CD4-positive, alpha-beta T cell treated with Interferon alpha-2 for 1 hour (primary cell): Measurements from ENCODE around the gene C8B.

Experiments
- DNase-seq, 2 donors: peaks; one replicate each; pipeline ENCODE4 v3.0.0-alpha.2; 2020 to 2022

Gene C8B

DNA sequence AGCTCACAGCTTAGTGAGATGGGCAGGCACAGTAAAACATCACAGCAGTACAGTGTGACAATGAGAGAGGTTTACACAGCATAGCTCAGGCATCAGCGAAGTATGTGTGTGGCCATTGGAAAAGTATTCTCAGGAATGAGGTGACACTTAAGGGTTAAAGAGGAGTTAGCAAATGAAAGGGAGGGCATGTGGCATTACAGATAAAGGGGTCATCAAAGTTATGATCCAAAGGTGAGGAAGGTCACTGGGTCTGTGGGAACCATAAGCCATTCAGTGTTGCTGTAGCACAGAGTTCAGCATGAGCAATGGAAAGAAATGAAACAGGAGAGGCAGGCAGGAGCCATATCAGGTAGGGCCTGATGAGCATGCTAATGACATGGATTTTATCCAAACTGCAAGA is 4.5 kb upstream of the C8B start:
- no peak for DNase-seq

DNA sequence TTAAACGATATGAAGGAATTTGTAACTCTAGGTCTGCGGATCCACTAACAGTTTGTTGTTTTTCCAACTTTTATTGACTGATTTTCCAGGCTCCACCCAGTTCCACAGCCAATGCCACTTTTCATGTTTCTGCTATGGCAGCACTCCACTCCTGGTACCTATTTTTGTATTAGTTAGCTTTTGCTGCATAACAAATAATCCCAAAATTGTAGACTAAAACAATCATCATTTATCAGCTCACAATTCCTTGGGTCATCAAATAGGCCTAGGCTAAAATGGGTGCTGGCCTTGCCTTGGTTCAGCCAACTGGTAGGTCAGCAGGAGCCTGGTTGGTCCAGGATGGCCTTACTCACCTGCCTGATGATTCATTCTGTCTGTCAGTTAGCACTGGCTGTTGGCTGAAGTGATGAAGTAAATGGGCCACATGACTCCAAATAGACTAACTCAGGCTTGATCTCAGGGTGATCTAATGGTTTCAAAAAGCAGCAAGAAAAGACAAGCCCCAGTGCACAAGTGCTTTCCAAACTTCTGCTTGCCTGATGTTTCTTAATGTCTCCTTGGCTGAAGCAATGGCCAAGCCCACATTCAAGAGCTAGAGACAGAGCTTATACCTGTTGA is 3.2 kb upstream of the C8B start:
- no peak for DNase-seq

GRCh38 chr1:56967900-56968832 is 2.4 kb upstream of the C8B start:
- no peak for DNase-seq

DNA sequence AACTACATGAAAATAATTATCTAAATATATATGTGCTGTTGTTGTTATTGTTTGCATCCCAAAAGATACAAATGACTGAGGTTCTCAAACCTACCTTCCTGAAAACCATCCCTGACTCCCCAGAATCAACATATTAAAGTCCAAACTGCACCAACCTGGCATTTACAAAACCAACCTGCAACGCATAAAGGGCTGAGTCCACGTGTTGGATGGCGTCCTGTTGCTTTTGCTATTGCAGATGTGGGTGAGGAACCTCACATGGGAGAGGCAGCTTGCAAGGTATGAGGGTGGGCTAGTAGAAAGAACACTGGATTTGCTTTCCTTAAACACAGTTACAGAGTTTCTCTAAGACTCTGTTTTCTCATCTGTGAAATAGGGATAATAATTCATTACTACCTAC is 1.5 kb upstream of the C8B start:
- no peak for DNase-seq

DNA sequence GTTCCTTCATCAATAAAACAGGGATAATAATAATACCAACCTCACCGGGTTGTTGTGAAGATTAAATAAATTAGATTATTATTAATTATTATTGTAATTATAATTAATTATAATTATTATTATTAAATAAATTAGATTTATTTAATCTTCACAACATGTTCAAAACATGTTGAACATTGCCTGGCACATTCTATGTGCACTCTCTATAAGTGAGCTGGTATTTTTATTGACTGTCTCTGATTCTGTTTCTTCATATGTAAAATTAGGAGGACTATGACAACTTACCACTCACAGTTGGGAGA is 834 bp upstream of the C8B start:
- DNase-seq, result no peak

DNA sequence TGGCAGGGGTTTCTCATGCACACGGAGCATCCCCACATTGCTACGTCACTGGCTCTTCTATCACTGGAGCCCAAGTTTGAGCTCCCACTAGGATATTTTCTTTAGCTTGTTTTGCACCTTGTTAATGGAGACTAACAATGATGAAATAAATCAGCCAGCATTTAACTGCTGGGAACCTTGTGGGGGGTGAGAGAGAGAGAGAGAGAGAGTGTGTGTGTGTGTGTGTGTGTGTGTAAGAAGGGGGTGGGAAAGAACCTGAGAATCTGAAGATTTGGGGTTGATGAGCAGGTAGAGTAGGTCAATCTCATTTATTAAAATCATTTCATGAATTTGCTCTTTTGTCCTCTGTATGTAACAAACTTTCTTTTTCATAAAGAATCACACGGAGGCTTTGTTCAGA is 624 bp downstream of the C8B start:
- no peak for DNase-seq

GRCh38 chr1:56964349-56965017 is 1.3 kb downstream of the C8B start:
- no peak for DNase-seq

DNA sequence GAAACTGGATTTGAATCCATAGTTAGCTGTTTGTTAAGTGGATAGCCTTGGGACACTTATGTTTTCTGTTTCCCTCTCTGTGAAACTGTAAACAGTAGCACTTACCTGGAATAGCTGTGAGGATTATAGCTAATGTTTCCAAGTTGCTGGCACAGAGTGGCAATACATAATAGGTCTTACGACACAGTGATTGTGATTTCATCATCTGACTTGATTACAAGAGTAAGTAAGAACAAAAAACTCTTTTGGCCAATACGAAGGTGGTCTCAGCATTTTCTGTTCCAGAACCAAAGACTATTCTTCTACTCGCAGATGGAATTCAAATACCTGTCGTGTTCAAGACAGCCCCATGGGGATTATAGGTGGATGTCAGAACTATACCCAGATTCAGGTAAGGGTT is 2.1 kb downstream of the C8B start:
- no peak for DNase-seq

DNA sequence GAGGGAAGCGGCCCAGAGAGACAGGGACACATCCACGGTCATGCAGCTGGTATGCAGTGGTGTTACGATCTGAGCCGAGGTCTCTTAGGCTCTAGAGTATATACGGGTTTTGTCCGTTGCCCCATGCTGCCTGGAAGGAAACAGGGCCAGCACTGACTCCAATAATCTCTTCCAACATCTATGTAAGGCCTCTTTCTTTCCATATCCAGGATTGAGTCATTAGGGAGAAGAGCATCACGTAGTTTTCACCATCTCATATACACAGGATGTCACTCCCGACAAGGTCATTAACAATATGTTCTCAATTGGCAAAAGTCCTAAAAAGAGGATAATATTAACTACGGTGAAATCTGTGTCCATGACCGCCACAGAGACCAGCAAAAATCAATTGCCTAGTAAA is 4.4 kb downstream of the C8B start:
- no peak for DNase-seq

GRCh38 chr1:56958526-56958925 is 7.3 kb downstream of the C8B start:
- DNase-seq, result no peak

DNA sequence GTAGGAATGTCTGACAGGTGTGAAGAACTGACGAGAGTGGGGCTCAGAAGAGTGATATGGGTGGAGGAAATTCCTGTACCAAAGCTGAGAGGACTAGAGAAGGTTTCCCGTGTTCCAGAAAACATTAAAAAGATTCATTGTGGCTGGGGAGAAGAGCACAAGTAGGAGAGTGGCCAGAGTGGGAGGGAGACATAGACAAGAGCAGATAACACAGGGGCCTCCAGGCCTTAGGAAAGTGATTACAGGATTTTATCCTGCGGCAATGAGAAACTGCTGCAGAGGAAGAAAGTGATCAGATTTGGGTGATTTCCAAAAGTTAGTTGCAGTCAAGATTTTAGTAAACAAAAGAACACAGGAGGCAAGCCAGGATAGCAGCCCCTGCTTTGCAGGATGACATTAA is 7.9 kb downstream of the C8B start:
- DNase-seq, result no peak

GRCh38 chr1:56954664-56955063 is 11.2 kb downstream of the C8B start:
- no peak for DNase-seq

GRCh38 chr1:56953386-56953785 is 12.4 kb downstream of the C8B start:
- no peak for DNase-seq

DNA sequence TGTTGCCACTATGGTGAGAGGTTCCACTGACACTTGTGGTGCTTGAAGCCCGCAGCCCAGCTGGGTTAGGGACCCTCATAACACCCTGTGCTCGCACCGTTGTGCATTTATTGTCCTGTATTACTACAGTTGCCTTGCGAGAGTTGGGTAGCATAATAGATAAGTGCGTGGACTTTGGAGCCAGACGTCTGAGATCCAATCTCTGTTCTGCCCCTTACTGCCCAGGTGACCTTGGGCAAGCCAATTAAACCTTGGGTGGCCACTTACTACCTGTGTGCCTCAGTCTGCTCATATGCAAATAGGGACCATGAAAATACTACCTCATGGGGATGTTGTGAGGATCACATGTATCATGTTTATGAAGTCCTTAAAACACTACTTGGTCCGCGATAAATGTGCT is 13.3 kb downstream of the C8B start:
- DNase-seq, result no peak

- DNase-seq, result no peak
These were observed 17.3 kb downstream of the C8B start for GRCh38 chr1:56948403-56949023.

GRCh38 chr1:56940039-56940438 is 25.8 kb downstream of the C8B start:
- no peak for DNase-seq

DNA sequence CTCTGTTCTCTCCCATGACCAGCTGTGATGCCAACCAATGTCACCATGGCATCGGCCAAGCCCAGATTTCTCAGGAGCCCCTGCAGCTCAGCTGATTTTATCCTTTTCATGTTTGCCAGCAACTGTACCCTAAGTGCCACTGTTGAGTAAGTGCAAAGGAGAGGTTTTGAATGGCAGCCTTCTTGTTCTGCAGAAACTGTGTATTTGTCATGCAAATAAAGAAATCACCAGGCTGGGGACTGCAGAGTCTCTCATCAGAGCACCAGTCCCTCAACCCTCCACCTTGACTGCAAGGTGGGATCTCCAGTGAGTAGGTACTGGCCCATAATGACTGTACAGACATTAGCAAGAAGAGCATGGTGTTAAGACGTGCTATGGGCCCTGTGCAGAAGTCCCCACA is 26.6 kb downstream of the C8B start:
- DNase-seq, result no peak

DNA sequence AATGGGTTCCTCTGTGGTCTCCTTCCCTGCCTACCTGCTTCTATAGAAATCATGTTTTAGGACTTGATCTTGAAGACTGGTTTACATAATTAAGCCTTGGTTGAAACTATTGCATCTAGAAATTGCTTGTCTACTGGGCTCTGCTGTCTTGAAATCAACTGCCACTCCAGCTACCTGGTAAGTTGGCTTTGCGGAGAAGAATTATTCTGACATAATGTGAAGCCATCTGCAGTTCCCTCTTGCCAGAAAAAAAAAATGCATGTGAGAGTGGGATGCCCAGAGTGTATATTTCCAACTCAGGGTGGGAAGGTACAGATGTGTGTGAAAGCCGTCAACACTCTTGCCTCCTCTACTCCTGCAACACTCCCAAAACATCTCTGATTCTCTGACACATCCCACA is 27.2 kb downstream of the C8B start:
- DNase-seq, result no peak

DNA sequence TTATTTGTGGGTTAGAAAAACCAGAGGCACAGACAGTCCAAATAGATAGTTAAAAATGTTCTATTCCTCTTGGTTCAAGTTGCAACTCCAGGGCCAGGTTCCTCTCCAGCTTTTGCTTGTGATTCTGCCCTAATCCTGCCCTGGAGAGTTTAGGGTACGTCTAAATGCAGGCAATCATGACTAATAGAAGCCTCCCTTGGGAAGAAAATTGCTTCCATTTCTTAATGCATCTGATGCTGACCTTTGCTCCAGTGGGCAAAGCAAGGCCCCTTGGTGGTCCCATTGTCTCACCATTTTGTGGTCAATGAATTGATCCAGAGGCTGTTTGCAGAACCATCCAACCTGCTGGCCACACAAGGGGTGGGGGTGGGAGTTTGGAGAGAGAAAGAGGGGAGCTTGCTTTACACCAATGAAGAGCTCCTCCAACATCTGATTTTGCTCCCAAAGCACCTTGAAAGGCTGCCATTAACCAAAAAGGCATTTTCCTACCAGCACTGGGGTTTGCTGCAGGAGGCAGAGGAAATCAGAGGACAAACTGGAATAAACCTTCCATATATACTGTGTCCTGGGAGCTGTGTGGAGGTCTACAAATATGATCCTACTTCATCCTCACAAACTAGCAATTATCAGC is 31.3 kb downstream of the C8B start:
- DNase-seq, result no peak

DNA sequence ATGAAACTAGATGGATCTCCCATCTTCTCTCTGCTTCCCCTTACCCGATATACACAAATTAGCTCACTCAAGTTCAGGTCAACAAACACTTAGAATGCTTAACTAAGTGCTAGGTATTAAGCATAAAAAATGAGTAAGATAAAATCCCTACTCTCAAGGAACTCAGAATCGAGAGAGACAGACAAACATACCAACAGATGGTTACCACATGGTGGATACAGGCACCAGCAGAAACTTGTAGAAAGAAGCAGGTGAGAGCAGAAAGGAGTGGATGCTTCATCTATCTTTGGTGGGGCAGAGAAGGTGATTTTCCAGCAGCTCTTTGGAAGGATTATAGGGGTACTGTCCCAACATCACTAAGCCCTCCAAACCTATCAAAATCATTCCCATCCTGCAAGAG is 32.2 kb downstream of the C8B start:
- no peak for DNase-seq

GRCh38 chr1:56933161-56933560 is 32.7 kb downstream of the C8B start:
- DNase-seq, result no peak

DNA sequence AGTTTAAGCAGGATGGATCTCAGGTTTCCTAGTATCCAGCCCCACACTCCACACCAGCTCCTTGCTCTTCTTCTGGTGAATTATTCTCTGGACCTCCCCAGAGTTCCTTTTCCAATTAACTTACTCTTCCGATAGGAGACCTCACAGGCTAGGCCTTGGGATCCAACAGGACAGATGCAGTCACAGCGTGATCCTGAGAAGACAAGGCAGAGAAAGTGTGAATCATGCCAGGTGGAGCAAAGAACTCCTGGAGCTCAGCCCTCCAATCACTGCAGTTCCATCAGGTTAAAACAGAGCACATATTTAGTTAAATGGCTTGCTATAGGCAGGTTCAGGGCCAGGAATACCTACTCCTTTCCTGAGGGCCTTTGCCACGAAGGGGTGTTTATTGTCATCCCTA is 34.1 kb downstream of the C8B start:
- DNase-seq, result no peak

- no peak for DNase-seq
These were observed 34.6 kb downstream of the C8B start for GRCh38 chr1:56931211-56931610.
